GM23248 (cell line): ENCODE data around the gene OR2V1.

Experiments
- EZH2 ChIP-seq: fragments of 200-600 bp; sonication (generic); IDR thresholded peaks from 2 replicates; pipeline ENCODE4 v1.6.1; 2018; ENCODE audit warnings: antibody characterized with exemption, mild to moderate bottlenecking; ENCODE audit not compliant: insufficient read depth, poor library complexity, severe bottlenecking
- EZH2phosphoT487 ChIP-seq: fragments of 200-600 bp; sonication (generic); IDR thresholded peaks from 2 replicates; pipeline ENCODE4 v1.6.1; 2018; ENCODE audit warnings: antibody characterized with exemption, moderate library complexity, mild to moderate bottlenecking, low read depth; ENCODE audit not compliant: insufficient read depth

DNA sequence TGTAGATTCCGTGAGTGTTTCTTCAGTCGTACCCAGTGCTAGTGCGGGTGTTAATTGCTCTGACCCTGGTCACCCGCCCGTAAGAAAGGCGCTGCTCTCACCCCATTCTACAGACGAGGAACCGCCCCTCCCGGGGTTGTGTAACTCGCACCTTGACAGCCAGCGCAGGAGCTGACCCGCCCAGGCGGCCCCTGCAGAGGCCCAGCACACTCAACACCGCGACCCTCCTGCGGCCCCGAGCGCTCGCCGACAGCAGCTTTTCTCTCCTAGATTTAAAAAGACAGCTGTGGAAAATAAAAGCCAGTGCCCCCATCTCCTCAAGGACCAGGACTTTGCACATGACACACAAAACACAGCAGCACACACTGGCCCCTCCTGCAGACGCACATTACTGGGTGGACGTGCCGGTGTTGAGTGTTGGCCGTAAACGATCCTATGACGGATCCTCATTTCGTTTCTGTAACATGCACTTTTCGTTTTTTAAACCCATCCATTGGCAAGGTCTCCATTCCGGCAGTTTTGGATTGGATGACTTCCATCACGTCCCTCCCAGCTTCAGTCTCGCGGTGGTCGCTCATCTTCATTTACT, 39.4 kb upstream of the OR2V1 start:
- TF ChIP-seq EZH2 = no peak
- no peak for TF ChIP-seq EZH2phosphoT487
